ENCODE results near the gene DPT. TPM values are rescaled to one million over a fixed set of nuclear protein-coding genes. Genes with fewer than 3 reads are reported as not detected.
A peak's percentile ranks its signal among the peaks of the same experiment; 100 is the strongest.

Gene DPT
- total RNA-seq, 1 donor from 2014 or later: 13.0 TPM

DNA sequence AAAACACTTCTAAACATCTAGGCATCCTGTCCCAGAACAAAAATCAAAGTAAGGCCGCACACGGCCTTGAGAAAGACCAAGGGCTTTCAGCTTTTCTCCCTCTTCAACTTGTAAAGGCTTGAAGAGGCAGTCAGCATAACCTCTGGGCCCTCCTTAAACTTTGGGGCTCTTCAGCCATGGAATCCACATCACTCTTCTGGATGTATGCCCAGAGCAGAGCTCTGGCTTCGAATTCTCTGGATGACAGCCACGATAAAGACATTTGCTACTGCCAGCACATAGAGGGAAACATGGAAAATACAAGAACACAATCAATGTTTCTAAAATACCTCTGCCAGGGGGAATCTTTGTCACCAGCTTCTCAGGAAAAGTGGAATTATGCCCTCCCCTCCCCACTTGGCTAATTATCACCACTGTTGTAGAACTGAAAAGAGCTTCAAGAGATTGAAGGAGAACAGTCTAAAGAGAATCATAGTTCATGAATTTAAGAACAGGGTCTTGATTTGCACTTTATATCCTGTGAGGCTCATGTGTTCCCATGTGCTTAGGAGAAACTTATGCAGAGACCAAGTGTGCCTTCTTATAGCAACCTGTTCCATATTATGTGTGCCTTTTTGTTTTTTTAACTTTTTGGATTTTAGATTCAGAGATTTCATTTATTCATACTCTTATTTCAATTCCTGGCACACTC lies 39.0 kb upstream of the DPT start:
- Mint-ChIP-seq H3K4me1 (ENCODE audit: low read depth) (peaks cover 12% of the 10 kb centered on the region), H3K27ac (ENCODE audit: unreplicated experiment) (peak overlapping the region; percentile 62), H3K27me3 (ENCODE audit: low read depth) (no peaks in the 10 kb centered on the region), H3K36me3 (ENCODE audit: low read depth) (no peaks in the 10 kb centered on the region), H3K4me3 (ENCODE audit: unreplicated experiment) (no peak overlapping the region), H3K9me3 (ENCODE audit: low read depth) (no peaks in the 10 kb centered on the region)
- DNase-seq (ENCODE audit: low spot score): no peak
- no peak for TF ChIP-seq CTCF (IDR thresholded peaks at IDR 0.05)

DNA sequence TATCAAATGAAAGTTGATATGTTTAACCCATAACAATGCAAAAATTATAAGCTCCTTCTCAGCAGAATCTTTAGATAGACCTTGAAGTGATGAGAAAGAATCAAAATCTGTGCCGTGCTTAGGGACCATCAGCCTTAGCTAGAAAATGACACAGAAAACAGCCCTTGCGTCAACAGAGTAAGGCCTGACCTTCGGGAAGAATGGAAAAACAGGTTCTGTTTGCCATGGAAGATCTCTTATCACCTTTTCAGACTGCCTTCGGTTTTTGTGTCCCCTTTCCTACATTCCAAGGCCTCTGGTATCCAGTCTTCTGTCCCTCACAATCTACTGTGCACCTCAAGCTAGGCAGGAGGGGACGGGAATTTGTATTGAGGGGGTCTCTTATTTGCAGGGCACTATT lies 37.6 kb upstream of the DPT start:
- Mint-ChIP-seq H3K27me3 (ENCODE audit: low read depth) (no peaks in the 10 kb centered on the region), H3K36me3 (ENCODE audit: low read depth) (no peaks in the 10 kb centered on the region), H3K9me3 (ENCODE audit: low read depth) (no peaks in the 10 kb centered on the region), H3K4me3 (ENCODE audit: unreplicated experiment) (no peak overlapping the region), H3K27ac (ENCODE audit: unreplicated experiment) (no peak overlapping the region), H3K4me1 (ENCODE audit: low read depth) (peaks cover 12% of the 10 kb centered on the region)
- no peak for TF ChIP-seq CTCF (IDR thresholded peaks at IDR 0.05)
- no peak for DNase-seq (ENCODE audit: low spot score)

DNA sequence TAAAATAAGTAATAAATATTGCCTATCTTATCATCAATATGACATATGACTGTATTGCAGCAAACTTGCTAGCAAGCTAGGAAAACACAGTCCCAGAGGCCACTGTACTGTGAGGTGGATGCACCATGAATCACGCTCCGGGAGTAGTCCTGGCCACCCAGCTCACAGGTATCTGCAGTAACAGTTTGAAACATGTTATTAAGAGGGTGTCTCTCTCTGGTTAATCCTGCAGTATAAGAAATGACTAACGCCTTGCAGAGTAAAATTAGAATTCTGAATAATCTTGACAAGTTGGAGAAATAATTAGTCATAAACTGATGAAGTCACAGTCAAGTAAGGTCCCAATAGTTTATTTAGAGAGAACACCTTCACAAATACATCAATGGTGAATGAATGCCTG lies 34.0 kb upstream of the DPT start:
- no peak for TF ChIP-seq CTCF (IDR thresholded peaks at IDR 0.05)
- peaks cover 10% of the 10 kb centered on the region for H3K4me1 Mint-ChIP-seq (ENCODE audit: low read depth)
- H3K27ac Mint-ChIP-seq (ENCODE audit: unreplicated experiment): no peak overlapping the region
- no peaks in the 10 kb centered on the region for H3K9me3 Mint-ChIP-seq (ENCODE audit: low read depth)
- no peak overlapping the region for H3K4me3 Mint-ChIP-seq (ENCODE audit: unreplicated experiment)
- H3K36me3 Mint-ChIP-seq (ENCODE audit: low read depth): no peaks in the 10 kb centered on the region
- no peaks in the 10 kb centered on the region for H3K27me3 Mint-ChIP-seq (ENCODE audit: low read depth)
- no peak for DNase-seq (ENCODE audit: low spot score)

DNA sequence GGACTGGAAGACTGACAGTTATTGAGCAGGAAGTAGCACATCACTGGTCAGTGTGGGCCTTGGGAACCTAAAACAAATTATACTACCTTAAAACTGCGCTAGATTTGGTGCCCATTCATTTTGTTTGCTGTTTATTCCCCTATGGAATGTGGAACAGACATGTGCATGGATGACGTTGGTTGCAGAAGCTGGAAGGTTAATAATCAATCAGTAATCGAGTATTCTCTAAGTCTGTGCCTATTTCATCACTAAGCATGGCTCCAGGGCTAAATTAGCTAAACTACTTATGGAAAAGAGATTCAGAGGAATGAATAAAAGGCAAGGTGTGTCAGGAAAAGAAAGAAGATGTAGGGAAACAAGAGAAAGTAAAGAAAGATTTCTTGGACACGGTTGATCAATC lies 33.5 kb upstream of the DPT start:
- no peaks in the 10 kb centered on the region for H3K9me3 Mint-ChIP-seq (ENCODE audit: low read depth)
- no peaks in the 10 kb centered on the region for H3K27me3 Mint-ChIP-seq (ENCODE audit: low read depth)
- H3K36me3 Mint-ChIP-seq (ENCODE audit: low read depth): no peaks in the 10 kb centered on the region
- H3K27ac Mint-ChIP-seq (ENCODE audit: unreplicated experiment): no peak overlapping the region
- H3K4me3 Mint-ChIP-seq (ENCODE audit: unreplicated experiment): no peak overlapping the region
- DNase-seq (ENCODE audit: low spot score): no peak
- no peak for TF ChIP-seq CTCF (IDR thresholded peaks at IDR 0.05)
- H3K4me1 Mint-ChIP-seq (ENCODE audit: low read depth): peaks cover 4% of the 10 kb centered on the region

DNA sequence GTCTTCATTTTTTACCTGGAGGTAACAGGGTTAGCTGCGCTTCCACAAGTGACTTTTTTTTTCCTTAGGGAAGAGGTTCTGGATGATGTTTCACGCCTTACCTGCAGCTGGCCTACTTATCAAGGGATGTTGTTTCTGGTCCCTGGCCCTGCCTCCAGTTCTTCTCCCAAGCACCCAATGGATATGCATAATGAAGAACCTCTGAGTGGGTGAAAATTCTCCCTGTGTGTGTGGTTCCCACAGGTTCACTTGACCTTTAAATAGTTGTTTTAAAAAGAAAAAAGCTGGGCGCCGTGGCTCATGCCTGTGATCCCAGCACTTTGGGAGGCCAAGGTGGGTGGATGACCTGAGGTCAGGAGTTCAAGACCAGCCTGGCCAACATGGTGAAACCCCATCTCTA lies 31.8 kb upstream of the DPT start:
- Mint-ChIP-seq H3K9me3 (ENCODE audit: low read depth) (no peaks in the 10 kb centered on the region), H3K27me3 (ENCODE audit: low read depth) (no peaks in the 10 kb centered on the region), H3K4me1 (ENCODE audit: low read depth) (peaks cover 4% of the 10 kb centered on the region), H3K4me3 (ENCODE audit: unreplicated experiment) (no peak overlapping the region), H3K36me3 (ENCODE audit: low read depth) (no peaks in the 10 kb centered on the region), H3K27ac (ENCODE audit: unreplicated experiment) (no peak overlapping the region)
- no peak for DNase-seq (ENCODE audit: low spot score)
- TF ChIP-seq CTCF (IDR thresholded peaks at IDR 0.05): no peak

Measured in chondrocyte (in vitro differentiated cells).